ENCODE results near the gene TMEM220.

Gene TMEM220

GRCh38 chr17:10729334-10730193 lies at the start of gene TMEM220:
TSS of gene TMEM220 (minus strand) at chr17:10730023. CDS start at chr17:10729851, 172 bp downstream.
- DNase-seq (ENCODE audit: low spot score in 2 of 2), result no peak
- H3K4me1 Mint-ChIP-seq, result peaks cover 6% of the 10 kb centered on the region
- H3K27me3 Mint-ChIP-seq, result peaks cover 33% of the 10 kb centered on the region
- peak within 1 kb of the TSS; percentile 68 for H3K27ac Mint-ChIP-seq (ENCODE audit: low read depth)
- peak; percentile 52 for ATAC-seq (replicated peaks; ENCODE audit: extremely low read depth, poor library complexity, severe bottlenecking)
- peak within 1 kb of the TSS; percentile 87 for H3K4me3 Mint-ChIP-seq
- H3K36me3 Mint-ChIP-seq (ENCODE audit: insufficient read depth), result no peaks in the 10 kb centered on the region
- no peaks in the 10 kb centered on the region for H3K9me3 Mint-ChIP-seq

DNA sequence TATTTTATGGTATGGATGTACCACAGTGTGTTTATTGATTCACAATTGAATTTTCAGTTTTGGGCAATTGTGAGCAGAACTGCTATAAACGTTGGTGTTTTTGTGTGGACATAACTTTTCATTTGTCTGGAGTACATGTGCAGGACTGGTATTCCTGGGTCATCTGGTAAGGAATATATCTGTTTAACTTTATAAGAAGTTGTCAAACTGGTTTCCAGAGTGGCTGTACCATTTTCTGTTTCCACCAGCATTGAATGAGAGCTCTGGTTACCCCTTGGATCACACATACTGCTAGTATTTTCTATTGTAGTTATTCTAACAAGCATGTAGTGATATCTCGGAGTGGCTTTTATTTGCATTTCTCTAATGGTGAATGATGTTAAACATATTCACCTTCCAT lies 49.8 kb upstream of the TMEM220 start:
- ATAC-seq (replicated peaks; ENCODE audit: extremely low read depth, poor library complexity, severe bottlenecking) (no peak), DNase-seq (ENCODE audit: low spot score in 2 of 2) (no peak)
- H3K4me1 Mint-ChIP-seq, result no peaks in the 10 kb centered on the region
- H3K4me3 Mint-ChIP-seq, result no peak overlapping the region
- H3K27me3 Mint-ChIP-seq, result peaks cover 19% of the 10 kb centered on the region
- no peak overlapping the region for H3K27ac Mint-ChIP-seq (ENCODE audit: low read depth)
- H3K9me3 Mint-ChIP-seq, result no peaks in the 10 kb centered on the region
- H3K36me3 Mint-ChIP-seq (ENCODE audit: insufficient read depth), result no peaks in the 10 kb centered on the region

GRCh38 chr17:10777890-10778289 lies 48.1 kb upstream of the TMEM220 start:
- peaks cover 12% of the 10 kb centered on the region for H3K27me3 Mint-ChIP-seq
- ATAC-seq (replicated peaks; ENCODE audit: extremely low read depth, poor library complexity, severe bottlenecking), result no peak
- H3K36me3 Mint-ChIP-seq (ENCODE audit: insufficient read depth), result no peaks in the 10 kb centered on the region
- H3K27ac Mint-ChIP-seq (ENCODE audit: low read depth), result no peak overlapping the region
- DNase-seq (ENCODE audit: low spot score in 2 of 2), result no peak
- H3K9me3 Mint-ChIP-seq, result no peaks in the 10 kb centered on the region
- no peak overlapping the region for H3K4me3 Mint-ChIP-seq
- H3K4me1 Mint-ChIP-seq, result no peaks in the 10 kb centered on the region

GRCh38 chr17:10777131-10777807 lies 47.4 kb upstream of the TMEM220 start:
- Mint-ChIP-seq H3K36me3 (ENCODE audit: insufficient read depth) (no peaks in the 10 kb centered on the region), H3K4me1 (no peaks in the 10 kb centered on the region), H3K9me3 (no peaks in the 10 kb centered on the region), H3K27ac (ENCODE audit: low read depth) (no peak overlapping the region), H3K27me3 (peaks cover 12% of the 10 kb centered on the region), H3K4me3 (no peak overlapping the region)
- no peak for ATAC-seq (replicated peaks; ENCODE audit: extremely low read depth, poor library complexity, severe bottlenecking)
- no peak for DNase-seq (ENCODE audit: low spot score in 2 of 2)

DNA sequence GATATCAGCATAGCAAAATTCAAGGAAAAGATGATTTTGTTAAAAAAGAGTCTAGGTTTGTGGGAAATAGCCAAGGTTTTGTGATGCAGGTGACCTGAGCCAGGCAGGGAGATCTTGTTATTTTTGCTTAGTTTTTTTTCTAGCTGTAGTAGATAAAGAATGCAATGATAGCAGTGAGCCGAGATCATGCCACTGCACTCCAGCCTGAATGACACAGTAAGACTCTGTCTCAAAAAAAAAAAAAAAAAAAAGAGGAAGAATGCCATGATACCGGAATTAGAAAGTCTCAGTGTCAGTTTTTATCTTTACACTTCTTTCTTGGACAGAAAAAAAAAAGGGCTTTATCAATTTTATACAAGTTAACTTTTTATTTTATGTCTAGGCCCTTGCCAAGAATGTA lies 46.6 kb upstream of the TMEM220 start:
- Mint-ChIP-seq H3K27ac (ENCODE audit: low read depth) (no peak overlapping the region), H3K36me3 (ENCODE audit: insufficient read depth) (no peaks in the 10 kb centered on the region), H3K9me3 (peaks cover 5% of the 10 kb centered on the region), H3K4me1 (no peaks in the 10 kb centered on the region), H3K4me3 (no peak overlapping the region), H3K27me3 (peaks cover 12% of the 10 kb centered on the region)
- ATAC-seq (replicated peaks; ENCODE audit: extremely low read depth, poor library complexity, severe bottlenecking) (no peak), DNase-seq (ENCODE audit: low spot score in 2 of 2) (no peak)

- H3K9me3 Mint-ChIP-seq, result peaks cover 6% of the 10 kb centered on the region
- no peaks in the 10 kb centered on the region for H3K36me3 Mint-ChIP-seq (ENCODE audit: insufficient read depth)
- H3K4me3 Mint-ChIP-seq, result no peak overlapping the region
- H3K27ac Mint-ChIP-seq (ENCODE audit: low read depth), result no peak overlapping the region
- ATAC-seq (replicated peaks; ENCODE audit: extremely low read depth, poor library complexity, severe bottlenecking), result no peak
- DNase-seq (ENCODE audit: low spot score in 2 of 2), result no peak
- H3K27me3 Mint-ChIP-seq, result peaks cover 12% of the 10 kb centered on the region
- no peaks in the 10 kb centered on the region for H3K4me1 Mint-ChIP-seq
Measured at GRCh38 chr17:10775740-10776356, 46.0 kb upstream of the TMEM220 start.

DNA sequence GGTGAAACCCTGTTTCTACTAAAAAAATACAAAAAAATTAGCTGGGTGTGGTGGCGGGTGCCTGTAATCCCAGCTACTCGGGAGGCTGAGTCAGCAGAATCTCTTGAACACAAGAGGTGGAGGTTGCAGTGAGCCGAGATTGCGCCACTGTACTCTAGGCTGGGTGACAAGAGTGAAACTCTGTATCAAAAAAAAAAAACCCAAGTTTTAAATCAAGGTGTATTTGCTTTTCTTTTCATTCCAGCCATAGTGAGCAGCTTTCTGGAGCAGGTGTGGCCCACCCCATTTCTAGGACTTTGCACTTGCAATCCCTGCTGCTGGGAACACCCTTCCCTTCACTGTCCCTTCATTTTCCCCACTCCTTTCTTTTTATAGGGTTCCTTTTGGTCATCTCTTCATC lies 45.2 kb upstream of the TMEM220 start:
- Mint-ChIP-seq H3K4me1 (no peaks in the 10 kb centered on the region), H3K27me3 (peaks cover 12% of the 10 kb centered on the region), H3K4me3 (no peak overlapping the region), H3K27ac (ENCODE audit: low read depth) (no peak overlapping the region), H3K36me3 (ENCODE audit: insufficient read depth) (no peaks in the 10 kb centered on the region), H3K9me3 (peaks cover 6% of the 10 kb centered on the region)
- DNase-seq (ENCODE audit: low spot score in 2 of 2) (no peak), ATAC-seq (replicated peaks; ENCODE audit: extremely low read depth, poor library complexity, severe bottlenecking) (no peak)

DNA sequence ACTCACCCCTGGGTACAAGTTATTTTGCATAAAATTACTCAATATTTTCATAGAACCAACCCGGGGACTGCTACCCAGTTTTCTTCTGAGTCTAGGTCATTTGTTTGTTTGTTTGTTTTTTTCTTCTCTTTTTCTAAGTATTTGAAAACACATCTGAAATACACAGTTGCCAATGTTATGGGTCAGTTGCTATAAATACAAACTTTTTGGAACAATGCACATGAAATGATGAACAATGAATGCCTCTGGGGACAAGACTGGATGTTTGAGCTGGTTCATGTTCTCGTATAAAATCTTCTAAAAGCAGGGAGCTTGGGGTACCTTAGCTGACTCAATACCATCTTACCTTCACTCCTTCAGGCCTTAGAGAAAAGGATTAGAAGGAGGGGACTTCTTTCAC lies 43.6 kb upstream of the TMEM220 start:
- Mint-ChIP-seq H3K9me3 (peaks cover 6% of the 10 kb centered on the region), H3K4me3 (no peak overlapping the region), H3K27me3 (peaks cover 12% of the 10 kb centered on the region), H3K27ac (ENCODE audit: low read depth) (no peak overlapping the region), H3K36me3 (ENCODE audit: insufficient read depth) (no peaks in the 10 kb centered on the region), H3K4me1 (no peaks in the 10 kb centered on the region)
- DNase-seq (ENCODE audit: low spot score in 2 of 2) (no peak), ATAC-seq (replicated peaks; ENCODE audit: extremely low read depth, poor library complexity, severe bottlenecking) (no peak)

- no peak overlapping the region for H3K4me3 Mint-ChIP-seq
Measured at GRCh38 chr17:10772425-10773380, 42.9 kb upstream of the TMEM220 start.

GRCh38 chr17:10771148-10771547 lies 41.3 kb upstream of the TMEM220 start:
- ATAC-seq (replicated peaks; ENCODE audit: extremely low read depth, poor library complexity, severe bottlenecking) (no peak), DNase-seq (ENCODE audit: low spot score in 2 of 2) (no peak)
- H3K9me3 Mint-ChIP-seq, result peaks cover 6% of the 10 kb centered on the region
- H3K36me3 Mint-ChIP-seq (ENCODE audit: insufficient read depth), result no peaks in the 10 kb centered on the region
- no peak overlapping the region for H3K4me3 Mint-ChIP-seq
- peaks cover 12% of the 10 kb centered on the region for H3K27me3 Mint-ChIP-seq
- no peak overlapping the region for H3K27ac Mint-ChIP-seq (ENCODE audit: low read depth)
- H3K4me1 Mint-ChIP-seq, result no peaks in the 10 kb centered on the region

More at GRCh38 chr17:10772425-10773380, 42.9 kb upstream of the TMEM220 start:
- no peaks in the 10 kb centered on the region for H3K4me1 Mint-ChIP-seq
- H3K27me3 Mint-ChIP-seq, result peaks cover 12% of the 10 kb centered on the region
- no peaks in the 10 kb centered on the region for H3K36me3 Mint-ChIP-seq (ENCODE audit: insufficient read depth)
- no peak overlapping the region for H3K27ac Mint-ChIP-seq (ENCODE audit: low read depth)
- no peak for DNase-seq (ENCODE audit: low spot score in 2 of 2)
- ATAC-seq (replicated peaks; ENCODE audit: extremely low read depth, poor library complexity, severe bottlenecking), result no peak
- peaks cover 6% of the 10 kb centered on the region for H3K9me3 Mint-ChIP-seq

GRCh38 chr17:10769840-10770239 lies 40.0 kb upstream of the TMEM220 start:
- peaks cover 6% of the 10 kb centered on the region for H3K9me3 Mint-ChIP-seq
- H3K36me3 Mint-ChIP-seq (ENCODE audit: insufficient read depth), result no peaks in the 10 kb centered on the region
- DNase-seq (ENCODE audit: low spot score in 2 of 2) (no peak), ATAC-seq (replicated peaks; ENCODE audit: extremely low read depth, poor library complexity, severe bottlenecking) (no peak)
- H3K27me3 Mint-ChIP-seq, result no peaks in the 10 kb centered on the region
- H3K4me3 Mint-ChIP-seq, result no peak overlapping the region
- H3K27ac Mint-ChIP-seq (ENCODE audit: low read depth), result no peak overlapping the region
- no peaks in the 10 kb centered on the region for H3K4me1 Mint-ChIP-seq

GRCh38 chr17:10768750-10769251 lies 39.0 kb upstream of the TMEM220 start:
- H3K4me1 Mint-ChIP-seq, result no peaks in the 10 kb centered on the region
- peaks cover 6% of the 10 kb centered on the region for H3K9me3 Mint-ChIP-seq
- H3K27me3 Mint-ChIP-seq, result no peaks in the 10 kb centered on the region
- no peaks in the 10 kb centered on the region for H3K36me3 Mint-ChIP-seq (ENCODE audit: insufficient read depth)
- no peak for ATAC-seq (replicated peaks; ENCODE audit: extremely low read depth, poor library complexity, severe bottlenecking)
- no peak overlapping the region for H3K4me3 Mint-ChIP-seq
- no peak for DNase-seq (ENCODE audit: low spot score in 2 of 2)
- no peak overlapping the region for H3K27ac Mint-ChIP-seq (ENCODE audit: low read depth)
